T-helper 1 cell (primary cell): ENCODE results near the gene ENPP7.

Experiments
- DNase-seq, 5 donors: peaks; one replicate each; pipeline ENCODE4 v3.0.0-alpha.2; 2012 to 2020

ENPP7 gene

DNA sequence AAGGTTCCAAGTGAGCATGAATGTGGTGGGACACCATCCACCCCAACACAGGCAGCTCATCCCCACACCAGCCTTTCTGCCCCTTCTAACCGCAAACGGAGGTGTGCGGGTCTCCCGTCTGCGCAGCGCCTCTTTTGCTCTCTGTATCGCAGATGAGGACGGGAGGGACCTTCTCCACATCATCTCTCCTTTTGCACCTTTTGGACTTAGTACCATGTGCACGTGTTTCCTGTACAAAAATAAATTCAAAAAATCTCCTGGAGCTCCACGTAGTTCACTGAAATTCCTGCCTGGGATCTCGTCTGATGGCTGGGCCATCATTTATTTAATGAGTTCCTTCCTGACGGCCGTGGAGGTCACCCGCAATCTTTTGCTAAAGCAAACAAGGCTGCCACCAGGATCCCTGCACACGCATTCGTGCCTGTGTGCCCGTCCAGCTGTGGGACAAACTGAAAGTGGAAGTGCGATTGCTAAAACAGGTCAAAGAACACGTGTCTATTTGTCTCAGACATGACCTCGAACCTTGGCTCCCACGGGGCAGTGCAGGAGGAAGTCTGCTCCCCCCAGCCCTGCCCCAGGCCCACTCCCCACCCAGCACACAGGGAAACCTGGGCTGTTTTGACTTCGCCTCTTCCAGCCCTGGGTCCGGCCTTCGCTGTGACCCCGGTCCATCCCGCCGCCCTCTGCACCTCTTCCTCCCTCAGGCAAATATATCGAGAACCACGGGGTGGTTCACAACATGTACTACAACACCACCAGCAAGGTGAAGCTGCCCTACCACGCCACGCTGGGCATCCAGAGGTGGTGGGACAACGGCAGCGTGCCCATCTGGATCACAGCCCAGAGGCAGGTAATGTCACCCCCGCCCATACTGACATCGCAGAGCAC is 2.3 kb downstream of the ENPP7 start:
- peak in 1 of 5 donors; percentile 48 for DNase-seq

- no peak for DNase-seq
These were observed 2.9 kb downstream of the ENPP7 start for GRCh38 chr17:79733692-79734070.

- no peak for DNase-seq
These were observed 4.4 kb downstream of the ENPP7 start for GRCh38 chr17:79735096-79735495.

DNA sequence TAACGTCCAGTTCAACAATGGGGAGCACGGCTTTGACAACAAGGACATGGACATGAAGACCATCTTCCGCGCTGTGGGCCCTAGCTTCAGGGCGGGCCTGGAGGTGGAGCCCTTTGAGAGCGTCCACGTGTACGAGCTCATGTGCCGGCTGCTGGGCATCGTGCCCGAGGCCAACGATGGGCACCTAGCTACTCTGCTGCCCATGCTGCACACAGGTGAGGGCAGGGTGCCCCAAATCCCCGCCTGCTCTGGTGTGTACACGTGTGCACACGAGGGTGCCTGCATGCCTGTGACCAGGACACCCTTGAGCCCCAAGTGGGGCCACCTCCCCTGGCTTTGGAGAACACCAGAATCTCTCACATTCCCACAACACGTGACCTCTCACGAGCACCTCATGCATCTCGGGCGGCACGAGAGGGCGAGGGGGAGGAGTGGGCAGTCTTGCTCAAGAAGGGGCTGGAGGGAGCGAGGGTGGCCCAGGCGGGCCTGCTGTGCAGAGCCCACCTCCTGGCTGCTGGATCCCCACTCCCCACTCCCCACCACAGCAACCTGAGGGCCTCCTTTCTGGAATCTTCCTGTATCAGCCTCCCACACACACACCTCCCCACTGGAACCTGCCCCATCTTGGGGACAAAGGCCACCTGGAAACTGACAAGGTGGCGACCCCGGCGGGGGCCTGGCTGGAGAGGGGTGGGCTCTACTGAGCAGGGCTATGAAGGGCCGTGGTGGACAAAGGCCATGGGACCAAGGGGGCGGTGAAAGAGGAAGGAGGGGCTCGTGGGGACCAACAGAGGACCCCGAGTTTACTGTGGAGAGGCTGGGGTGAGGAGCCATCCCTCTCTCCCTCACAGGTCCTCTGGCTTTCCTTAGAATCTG is 6.5 kb downstream of the ENPP7 start:
- DNase-seq, result no peak

GRCh38 chr17:79737922-79738578 is 7.3 kb downstream of the ENPP7 start:
- DNase-seq, result no peak

DNA sequence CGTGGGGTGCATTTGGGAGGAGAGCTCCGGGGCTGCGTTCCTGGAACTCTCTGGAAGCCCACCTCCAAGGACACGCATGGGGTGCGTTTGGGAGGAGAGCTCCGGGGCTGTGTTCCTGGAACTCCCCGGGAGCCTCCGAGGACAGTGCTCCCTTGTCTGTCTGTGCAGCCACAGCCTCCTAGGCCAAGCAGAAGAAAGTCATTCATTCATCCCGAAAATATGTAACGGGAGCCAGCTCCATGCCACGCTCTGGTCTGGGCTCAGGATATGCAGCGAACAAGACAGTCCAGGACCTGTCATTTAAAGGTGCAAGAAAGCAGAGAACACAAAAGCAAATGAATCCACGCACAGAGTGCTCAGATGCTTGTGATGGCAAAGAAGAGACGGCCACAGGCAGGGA is 7.9 kb downstream of the ENPP7 start:
- DNase-seq, result no peak

DNA sequence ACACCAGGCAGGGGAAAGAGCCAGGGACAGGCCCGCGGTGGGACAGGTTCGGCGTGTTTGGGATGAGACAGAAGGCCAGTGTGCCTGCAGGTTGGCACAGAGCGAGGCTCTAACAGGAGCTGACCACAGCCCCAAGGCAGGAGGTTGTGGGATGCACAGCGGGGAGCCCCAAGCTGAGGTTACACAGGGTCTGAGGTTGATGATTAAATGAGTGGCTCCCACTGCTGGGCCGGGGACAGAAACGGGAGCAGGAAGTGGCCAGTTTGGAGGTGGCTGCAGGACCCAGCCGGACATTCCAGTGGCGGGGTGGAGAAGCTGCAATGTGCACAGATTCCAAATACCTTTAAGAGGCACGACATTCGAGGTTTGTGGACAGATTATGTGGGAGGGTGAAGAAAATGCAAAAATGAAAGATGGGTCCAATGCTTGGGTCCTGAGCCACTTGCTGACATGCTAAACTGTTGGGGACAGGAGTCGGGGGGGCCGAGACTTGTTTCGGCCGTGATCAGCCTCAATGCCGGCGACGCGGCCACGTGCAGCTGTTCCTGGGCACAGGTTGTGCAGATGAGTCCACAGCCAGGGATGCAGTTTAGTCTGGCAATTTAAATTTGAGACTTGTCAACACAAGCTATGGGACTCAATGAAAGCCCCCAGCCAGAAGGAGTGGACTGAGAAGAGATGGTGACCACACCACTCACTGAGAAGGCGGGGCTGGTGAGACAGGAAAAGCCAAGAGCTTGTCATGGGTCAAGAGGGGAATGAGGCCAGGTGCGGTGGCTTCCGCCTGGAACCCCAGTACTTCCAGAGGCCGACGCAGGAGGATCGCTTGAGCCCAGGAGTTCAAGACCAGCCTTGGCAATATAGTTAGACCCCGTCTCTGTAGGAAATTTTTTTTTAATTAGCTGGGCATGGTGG is 8.7 kb downstream of the ENPP7 start:
- DNase-seq, result no peak

DNA sequence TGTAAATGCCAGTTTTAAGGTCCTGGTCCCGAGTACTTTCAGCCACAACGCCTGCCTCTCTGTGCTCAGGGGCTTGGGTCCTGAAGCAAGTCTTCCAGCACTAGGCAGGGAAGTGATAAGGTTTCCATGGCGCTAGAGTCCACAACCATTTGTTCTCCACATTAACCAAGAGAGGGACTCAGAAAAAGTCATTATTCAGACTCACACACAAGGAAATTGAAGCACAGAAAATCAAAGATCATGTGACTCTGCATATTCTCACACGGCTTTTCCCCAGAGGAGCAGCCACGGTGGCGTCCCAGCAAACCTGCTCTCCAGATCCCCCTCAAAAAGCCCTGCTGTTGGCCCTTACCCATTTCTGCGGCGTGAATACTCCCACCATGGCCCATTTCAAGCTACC is 9.7 kb downstream of the ENPP7 start:
- DNase-seq, result no peak

GRCh38 chr17:79741401-79741750 is 10.6 kb downstream of the ENPP7 start:
- no peak for DNase-seq

DNA sequence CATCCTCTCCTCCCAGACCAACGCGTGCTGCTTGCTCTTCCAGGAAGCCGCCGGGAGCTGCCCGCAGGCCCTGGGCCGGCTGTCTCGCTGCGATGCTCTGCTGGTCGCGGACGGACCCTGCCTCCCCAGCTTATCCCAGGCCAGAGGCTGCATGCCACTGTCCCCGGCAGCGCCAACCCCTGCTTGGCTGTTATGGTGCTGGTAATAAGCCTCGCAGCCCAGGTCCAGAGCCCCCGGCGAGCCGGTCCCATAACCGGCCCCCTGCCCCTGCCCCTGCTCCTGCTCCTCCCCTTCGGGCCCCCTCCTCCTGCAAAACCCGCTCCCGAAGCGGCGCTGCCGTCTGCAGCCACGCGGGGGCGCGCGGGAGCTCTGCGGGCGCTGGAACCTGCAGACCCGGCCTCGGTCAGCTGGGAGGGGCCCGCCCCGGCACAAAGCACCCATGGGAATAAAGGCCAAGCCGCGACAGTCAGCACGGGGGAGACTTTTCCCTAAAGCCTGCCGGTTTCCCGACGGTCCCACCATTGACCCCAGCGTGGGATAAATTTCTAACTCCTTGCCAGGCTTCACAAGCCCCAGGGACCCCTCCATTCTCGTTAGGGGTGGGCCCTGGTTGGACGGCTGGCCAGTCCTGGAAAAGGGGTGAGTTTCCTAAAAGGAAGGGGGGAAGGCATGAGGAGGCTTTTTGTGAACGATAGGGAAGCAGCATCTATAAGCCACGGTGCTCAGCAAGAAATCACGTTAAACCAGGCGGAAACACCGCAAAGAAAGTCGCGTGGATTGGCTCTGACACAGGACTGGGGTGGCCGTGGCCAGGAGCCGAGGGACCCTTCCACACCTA is 11.2 kb downstream of the ENPP7 start:
- DNase-seq, result peak; percentile 45 to 66 (median 61)

DNA sequence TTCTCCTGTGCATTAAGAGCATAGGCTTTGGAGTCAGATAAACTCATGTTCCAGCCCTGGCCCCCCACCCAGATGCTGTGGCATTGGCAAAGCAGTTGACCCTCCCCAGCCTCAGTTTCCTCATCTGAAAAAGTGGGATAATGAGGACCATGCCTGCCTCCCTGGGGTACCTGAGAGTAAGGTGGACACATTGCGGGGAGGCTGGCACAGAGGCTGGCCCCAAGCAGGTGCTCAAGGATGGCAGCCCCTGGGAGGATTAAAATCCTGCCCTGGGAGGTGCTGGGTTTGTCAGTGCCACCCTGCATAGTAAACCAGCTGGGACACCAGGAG is 11.8 kb downstream of the ENPP7 start:
- DNase-seq, result no peak

DNA sequence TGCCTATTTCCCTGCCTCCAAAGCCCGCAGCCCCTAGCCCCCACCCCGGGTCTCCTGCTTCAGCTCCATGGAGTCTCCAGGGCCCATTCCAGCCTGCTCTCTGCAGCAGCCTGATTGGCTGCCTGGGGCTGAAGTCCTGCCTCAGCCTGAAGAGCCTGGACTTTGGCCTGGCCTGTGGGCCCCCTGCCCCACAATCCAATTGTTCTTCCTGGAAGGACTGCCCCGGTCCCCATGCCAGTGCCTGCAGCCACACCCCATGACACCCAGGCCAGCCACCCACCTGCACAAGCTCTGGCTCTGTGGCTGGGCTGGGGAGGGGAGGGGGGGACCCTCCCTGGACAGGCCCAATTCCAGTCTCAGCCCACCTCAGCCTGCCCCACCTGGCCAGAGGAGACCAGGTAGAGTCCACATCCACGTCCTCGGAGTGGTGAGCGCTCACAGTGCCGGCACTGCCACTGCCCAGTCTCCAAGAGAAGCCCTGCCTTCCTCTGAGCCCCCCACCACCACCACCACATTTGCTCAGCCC is 12.3 kb downstream of the ENPP7 start:
- DNase-seq, result no peak

- no peak for DNase-seq
These were observed 12.9 kb downstream of the ENPP7 start for GRCh38 chr17:79743614-79744013.

GRCh38 chr17:79745641-79746105 is 14.9 kb downstream of the ENPP7 start:
- DNase-seq, result no peak

- DNase-seq, result no peak
These were observed 16.3 kb downstream of the ENPP7 start for GRCh38 chr17:79746889-79747507.

- DNase-seq, result no peak
These were observed 17.0 kb downstream of the ENPP7 start for GRCh38 chr17:79747508-79748294.

- DNase-seq, result no peak
These were observed 17.8 kb downstream of the ENPP7 start for GRCh38 chr17:79748295-79749099.

- DNase-seq, result no peak
These were observed 18.5 kb downstream of the ENPP7 start for GRCh38 chr17:79749156-79749815.
